ENCODE results near the gene MAPK14.
A peak's percentile ranks its signal among the peaks of the same experiment; 100 is the strongest.
"Not testable (repeated sequence)": the region's sequence is repeated elsewhere in the genome, so short reads cannot be mapped to it uniquely, and the experiment has no call there.

The MAPK14 gene

DNA sequence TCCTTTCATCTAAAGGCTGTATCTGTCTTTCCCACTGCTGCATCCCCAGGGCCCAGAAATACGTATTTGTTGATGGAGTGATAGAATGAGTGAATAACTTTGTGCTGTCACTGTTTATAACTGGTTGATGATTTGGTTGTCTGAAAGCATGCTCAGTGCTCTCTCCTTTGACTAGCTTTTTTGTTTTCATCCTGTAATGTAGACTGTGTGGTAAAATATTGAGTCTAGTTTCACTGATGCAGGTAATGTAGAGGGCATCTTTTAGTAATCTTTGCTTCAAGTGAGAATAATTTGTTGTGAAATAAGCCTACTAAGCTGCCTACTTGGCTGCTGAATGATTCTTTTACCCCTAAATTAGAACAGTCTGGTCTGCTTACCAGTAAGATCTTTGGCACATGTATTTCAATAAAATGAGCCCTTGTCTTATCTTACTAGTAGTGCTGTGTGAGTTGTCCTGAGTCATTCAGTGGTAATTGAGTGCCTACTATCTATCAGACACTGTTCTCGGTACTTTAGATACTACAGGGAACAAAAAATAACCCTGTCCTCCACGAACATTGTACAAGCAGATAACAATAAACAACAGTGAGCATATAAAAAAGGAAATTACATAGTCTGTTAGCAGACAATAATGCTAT is 39.9 kb downstream of the MAPK14 start:
- DNase-seq (ENCODE audit: insufficient read length, low spot score) (no peak), FAIRE-seq (no peak)

DNA sequence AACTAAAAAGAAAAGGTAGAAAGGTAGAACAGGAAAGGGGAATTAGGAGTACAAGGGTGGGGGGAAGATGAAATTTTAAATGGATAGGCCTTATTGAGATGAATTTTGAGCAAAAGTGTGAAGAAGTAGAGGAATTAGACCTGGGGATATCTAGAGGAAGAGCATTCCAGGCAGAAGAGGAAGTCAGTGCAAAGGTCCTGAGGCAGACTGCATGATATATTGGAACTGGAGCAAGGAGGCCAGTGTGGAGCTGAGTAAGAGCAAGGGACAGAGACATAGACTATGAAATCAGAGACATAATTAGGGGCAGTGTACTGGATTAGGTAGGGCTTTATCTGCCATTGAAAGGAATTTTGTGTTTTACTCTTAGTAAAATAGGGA is 40.4 kb downstream of the MAPK14 start:
- DNase-seq (ENCODE audit: insufficient read length, low spot score), result no peak
- no peak for FAIRE-seq

DNA sequence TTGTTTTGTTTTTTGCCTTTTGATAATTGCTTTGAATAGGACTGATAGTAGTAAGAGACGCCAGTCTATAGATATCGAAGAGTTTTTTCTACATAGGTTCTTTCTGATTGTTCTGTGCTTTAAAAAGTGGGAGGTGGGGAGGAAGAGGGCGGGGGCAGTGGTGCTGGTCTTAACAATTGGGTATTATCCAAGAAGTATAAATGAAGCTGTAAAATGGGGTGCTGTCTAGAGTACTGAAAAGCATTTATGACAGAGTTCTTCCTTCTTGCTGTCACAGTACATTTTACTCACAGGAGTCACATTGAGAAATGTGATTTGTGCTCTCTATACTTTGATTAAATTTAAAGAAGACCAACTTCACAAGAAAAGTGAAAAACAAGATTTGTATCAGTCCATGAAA is 41.0 kb downstream of the MAPK14 start:
- DNase-seq (ENCODE audit: insufficient read length, low spot score) (no peak), FAIRE-seq (no peak)

DNA sequence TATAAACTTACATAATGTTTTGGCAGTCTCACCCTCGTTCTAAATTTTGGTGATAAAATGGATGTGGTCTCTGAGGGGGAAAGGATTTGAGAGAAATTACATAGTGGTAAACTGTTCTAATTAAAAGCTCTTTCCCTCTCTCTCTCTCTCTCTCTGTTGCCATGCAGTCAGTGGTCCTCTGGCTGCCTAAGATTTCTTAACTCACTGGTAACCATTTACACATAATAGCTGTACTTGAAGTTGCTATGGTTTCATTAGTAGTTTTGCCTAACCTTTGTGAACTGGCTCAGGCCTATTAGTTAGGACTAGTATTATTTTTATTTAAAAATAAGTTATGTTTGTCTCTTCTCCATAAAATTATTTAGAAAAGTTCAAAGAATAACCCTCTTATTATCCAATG is 42.0 kb downstream of the MAPK14 start:
- no peak for DNase-seq (ENCODE audit: insufficient read length, low spot score)
- no peak for FAIRE-seq

DNA sequence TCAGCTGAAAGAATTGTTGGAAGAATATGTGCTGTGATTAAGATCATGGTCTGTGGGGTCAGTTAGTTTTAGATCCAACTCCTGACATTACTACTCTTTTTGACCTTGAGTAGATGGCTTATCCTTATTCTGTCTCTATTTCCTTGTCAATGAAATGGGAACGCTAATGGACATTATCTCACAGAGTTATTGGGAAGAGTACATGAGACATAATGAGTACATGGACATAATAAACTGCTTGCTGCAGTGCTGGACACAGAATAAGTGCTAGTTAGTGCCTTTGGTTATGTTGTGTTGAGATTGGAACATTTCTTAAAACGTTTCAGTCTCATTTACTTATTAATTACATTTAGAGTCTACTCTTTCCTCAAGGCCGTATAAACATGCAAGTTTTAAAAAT is 42.6 kb downstream of the MAPK14 start:
- no peak for FAIRE-seq
- no peak for DNase-seq (ENCODE audit: insufficient read length, low spot score)

DNA sequence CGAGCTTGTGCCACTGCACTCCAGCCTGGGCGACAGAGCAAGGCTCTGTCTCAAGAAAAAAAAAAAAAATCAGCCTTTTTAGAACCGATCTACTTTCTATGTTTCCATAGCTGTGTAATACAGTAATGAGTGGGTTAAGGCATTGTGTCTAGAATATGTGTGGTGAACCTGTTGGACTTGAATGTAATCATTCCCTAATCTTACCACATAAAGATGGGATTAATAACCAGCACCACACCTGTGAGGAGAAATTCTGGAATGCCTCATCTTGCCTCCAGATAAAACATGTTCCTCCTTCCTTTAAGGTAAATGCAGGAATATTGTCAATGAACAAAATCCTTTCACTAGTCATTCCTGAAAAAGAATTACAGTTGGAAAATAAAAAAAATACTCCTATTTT is 43.7 kb downstream of the MAPK14 start:
- FAIRE-seq, result no peak
- DNase-seq (ENCODE audit: insufficient read length, low spot score), result no peak

DNA sequence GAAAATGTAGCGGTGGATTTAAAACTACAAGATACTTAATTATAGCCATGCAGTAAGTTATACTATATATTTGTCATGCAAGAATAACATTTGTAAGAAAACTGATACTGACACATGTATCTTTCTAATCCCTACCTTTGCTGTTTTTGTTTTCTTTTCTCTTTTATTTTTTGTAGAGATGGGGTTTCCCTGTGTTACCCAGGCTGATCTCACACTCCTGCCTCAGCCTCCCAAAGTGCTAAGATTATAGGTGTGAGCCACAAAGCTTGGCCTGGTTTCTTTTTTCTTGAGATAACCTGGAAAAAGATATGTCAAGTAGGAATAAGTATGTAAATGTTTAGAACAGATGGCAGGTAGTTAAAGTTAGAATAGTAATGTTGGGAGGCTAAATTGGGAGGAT is 44.1 kb downstream of the MAPK14 start:
- DNase-seq (ENCODE audit: insufficient read length, low spot score), result no peak
- no peak for FAIRE-seq

DNA sequence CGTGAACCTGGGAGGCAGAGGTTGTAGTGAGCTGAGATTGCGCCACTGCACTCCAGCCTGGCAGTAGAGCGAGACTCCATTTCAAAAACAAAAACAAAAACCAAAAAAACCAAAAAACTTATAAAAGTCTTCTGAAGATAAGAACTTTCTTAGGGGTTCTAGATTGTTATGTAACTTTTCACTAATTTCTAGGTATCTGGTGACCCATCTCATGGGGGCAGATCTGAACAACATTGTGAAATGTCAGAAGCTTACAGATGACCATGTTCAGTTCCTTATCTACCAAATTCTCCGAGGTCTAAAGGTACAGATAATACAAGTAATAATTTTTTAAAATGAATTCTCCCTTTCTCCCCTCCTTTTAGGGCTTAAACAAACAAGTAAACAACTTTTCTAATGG is 45.1 kb downstream of the MAPK14 start:
- FAIRE-seq, result no peak
- DNase-seq (ENCODE audit: insufficient read length, low spot score), result no peak

DNA sequence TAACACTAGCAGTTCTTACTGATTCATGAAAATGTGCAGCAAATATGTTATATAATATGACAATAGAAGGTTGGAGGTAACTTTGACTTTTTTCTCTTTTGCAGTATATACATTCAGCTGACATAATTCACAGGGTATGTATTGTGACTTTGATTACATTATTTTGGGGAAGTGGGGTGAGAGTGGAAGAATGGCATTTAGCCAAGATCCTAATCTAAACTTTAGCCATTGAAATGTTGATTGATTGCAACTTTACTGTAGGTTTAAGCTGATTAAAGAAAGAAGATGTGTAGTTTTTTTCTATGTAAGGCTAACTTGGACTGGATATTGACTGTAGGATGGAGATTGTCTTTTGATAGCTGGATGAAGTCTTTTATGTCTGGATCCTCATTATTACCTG is 46.0 kb downstream of the MAPK14 start:
- DNase-seq (ENCODE audit: insufficient read length, low spot score), result no peak

DNA sequence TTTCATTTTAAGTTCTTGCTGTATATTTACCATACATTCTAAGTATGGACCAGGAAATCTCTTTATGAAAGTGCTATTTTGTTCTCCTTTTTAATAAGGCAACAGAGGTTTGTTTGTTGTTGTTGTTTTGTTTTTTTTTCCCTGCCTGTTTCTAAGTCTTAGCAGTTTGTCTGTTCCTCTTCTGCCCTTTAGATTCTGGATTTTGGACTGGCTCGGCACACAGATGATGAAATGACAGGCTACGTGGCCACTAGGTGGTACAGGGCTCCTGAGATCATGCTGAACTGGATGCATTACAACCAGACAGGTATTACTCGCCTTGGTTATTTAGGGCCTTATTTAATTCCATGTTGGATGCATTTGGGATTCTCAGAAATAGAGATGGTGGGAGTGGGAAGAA is 48.0 kb downstream of the MAPK14 start:
- no peak for DNase-seq (ENCODE audit: insufficient read length, low spot score)
- FAIRE-seq, result no peak

More for the DNA sequence above, 46.0 kb downstream of the MAPK14 start:
- no peak for FAIRE-seq

DNA sequence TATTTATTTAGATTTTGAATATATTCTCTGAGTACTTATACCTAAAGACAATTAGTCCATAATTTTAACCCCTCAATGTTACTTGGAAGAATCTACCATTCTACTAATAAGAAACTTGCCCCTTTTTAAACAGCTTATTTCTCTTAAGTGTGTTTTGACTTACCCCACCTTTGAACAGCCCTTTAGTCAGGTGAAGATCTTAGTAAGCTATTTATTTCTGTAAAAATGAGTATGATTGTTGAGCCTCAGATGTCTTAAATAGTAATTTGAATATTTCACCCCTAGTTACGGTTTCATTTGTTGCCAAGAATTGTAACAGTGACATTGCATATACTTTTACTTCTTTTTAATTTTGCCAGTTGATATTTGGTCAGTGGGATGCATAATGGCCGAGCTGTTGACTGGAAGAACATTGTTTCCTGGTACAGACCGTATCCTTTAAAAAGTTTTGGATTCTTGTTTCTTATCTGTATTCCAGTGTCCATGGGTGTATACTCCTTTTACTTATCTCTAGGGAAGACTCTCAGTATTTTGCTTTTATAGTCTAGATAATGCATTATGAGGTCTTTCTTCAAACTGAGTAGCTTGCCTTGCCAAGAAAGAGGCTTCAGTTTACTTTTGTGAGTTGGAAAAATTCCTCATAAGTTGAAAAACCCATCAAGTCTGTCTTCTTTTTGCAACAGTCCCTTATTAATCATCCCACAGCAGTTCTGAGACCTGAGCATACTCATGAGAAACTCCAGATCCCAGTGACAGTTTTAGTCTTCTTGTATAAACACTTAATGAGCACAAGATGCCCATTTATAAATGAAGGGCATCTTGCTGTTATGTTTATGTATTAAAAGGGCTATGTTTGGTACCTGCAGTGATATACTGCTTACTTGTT is 48.8 kb downstream of the MAPK14 start:
- DNase-seq (ENCODE audit: insufficient read length, low spot score) (no peak), FAIRE-seq (no peak)

DNA sequence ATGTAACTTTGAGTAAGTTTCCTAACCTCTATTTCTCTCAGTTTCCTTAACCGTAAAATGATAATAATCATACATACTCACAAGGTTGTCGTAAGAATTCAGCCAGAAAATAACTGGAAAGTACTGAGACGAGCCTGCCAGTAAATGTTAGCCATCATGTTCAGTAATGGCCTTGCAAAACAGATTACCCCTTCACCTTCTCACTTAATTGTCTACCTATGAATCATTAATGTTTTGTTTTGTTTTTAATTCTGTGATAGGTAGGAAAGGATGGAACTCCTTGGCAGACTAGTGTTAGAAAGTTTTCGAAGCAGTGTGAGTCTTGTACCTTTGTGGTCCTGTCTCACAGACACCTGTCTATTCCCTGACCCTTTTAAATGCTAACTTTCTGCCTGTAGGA is 50.6 kb downstream of the MAPK14 start:
- FAIRE-seq, result no peak

DNA sequence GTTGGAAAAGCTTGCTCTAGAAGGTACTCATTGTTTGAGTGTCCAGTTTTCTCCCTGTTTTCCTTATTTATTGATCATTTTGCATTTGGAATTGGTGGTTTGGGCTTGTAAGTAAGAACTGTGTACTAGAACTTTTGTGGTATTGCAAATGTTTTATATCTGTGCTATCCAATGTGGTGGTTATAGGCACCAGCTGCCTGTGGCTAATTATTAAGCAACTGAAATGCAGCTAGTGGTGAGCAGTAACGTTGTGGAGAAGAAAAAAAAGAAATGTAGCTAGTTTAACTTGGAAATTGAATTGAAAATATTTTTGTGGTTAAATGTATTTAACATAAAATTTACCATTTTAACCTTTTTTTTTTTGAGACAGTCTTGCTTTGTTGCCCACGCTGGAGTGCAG is 52.0 kb downstream of the MAPK14 start:
- no peak for DNase-seq (ENCODE audit: insufficient read length, low spot score)
- no peak for FAIRE-seq

More for the DNA sequence above, 50.6 kb downstream of the MAPK14 start:
- DNase-seq (ENCODE audit: insufficient read length, low spot score), result no peak

DNA sequence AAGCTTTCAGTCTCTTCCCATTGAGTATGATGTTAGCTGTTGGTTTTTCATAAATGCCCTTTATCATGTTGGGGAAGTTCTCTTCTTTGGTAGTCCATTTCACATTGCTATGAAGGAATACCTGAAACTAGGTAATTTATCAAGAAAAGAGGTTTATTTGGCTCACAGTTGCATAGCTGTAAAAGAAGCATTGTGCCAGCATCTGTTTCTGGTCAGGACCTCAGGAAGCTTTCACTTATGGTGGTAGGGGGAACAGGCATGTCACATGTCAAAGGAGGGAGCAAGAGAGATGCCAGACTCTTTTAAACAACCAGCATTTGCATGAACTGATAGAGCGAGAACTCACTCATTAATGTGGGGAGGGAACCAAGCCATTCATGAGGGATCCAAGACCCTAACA is 54.7 kb downstream of the MAPK14 start:
- FAIRE-seq, result no peak

DNA sequence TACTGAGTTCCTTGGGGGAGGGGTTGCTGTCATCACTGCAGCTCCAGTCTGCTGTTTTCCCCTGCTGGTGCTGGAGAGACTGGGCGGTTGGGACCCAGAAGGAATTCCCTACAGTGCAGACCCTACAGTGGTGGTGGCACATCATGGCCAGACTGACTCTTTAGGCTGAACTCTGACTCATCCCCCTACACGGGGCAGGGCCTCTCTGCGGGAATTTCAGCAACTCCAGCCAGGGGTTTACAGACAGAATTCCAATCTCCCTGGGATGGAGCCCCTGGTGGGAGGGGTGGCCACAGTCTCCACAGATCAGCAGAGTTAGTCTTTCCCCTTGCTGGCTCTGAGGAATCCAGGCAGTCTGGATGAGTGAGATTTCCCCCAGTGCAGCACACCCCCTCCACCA is 55.8 kb downstream of the MAPK14 start:
- no peak for FAIRE-seq
- DNase-seq (ENCODE audit: insufficient read length, low spot score), result no peak

More for the DNA sequence above, 54.7 kb downstream of the MAPK14 start:
- DNase-seq (ENCODE audit: insufficient read length, low spot score), result no peak

DNA sequence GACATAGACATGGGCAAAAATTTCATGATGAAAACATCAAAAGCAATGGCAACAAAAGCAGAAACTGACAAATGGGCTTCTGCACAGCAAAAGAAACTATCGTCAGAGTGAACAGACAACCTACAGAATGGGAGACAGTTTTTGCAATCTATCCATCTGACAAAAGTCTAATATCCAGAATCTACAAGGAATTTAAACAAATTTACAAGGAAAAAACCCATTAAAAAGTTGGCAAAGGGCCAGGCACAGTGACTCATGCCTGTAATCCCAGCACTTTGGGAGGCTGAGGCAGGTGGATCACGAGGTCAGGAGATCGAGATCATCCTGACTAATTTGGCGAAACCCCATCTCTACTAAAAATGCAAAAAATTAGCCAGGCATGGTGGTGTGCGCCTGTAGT is 60.6 kb downstream of the MAPK14 start:
- not testable (repeated sequence) for FAIRE-seq; DNase-seq (ENCODE audit: insufficient read length, low spot score)

DNA sequence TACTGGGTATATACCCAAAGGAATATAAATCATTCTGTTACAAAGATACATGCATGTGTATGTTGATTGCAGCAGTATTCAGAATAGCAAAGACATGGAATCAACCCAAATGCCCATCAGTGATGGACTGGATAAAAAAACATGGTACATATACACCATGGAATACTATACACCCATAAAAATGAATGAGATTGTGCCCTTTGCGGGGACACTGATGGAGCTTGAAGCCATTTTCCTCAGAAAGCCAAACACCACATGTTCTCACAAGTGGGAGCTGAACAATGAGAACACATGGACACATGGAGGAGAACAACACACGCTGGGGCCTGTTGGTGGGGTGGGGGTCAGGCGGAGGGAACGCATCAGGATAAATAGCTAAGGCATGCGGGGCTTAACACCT is 61.4 kb downstream of the MAPK14 start:
- no peak for DNase-seq (ENCODE audit: insufficient read length, low spot score)
- FAIRE-seq, result no peak

DNA sequence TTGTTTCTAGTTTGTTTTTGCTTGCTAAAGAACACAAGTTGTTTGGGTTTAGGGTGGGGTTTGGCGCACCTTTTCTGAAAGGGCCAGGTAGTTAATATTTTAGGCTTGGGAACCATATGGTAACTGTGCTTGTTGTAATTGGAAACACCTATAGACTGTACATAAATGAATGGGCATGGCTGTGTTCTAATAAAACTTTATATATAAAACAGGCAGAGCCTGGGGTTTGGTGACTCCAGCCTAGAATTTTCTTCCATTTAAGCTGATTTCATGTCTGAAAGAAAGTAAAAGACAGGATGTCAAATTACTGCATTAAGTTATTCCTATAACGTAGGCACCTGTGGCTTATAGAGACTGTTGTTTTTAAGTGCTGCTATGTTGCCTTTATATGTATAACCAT is 66.6 kb downstream of the MAPK14 start:
- DNase-seq (ENCODE audit: insufficient read length, low spot score) (no peak), FAIRE-seq (no peak)

DNA sequence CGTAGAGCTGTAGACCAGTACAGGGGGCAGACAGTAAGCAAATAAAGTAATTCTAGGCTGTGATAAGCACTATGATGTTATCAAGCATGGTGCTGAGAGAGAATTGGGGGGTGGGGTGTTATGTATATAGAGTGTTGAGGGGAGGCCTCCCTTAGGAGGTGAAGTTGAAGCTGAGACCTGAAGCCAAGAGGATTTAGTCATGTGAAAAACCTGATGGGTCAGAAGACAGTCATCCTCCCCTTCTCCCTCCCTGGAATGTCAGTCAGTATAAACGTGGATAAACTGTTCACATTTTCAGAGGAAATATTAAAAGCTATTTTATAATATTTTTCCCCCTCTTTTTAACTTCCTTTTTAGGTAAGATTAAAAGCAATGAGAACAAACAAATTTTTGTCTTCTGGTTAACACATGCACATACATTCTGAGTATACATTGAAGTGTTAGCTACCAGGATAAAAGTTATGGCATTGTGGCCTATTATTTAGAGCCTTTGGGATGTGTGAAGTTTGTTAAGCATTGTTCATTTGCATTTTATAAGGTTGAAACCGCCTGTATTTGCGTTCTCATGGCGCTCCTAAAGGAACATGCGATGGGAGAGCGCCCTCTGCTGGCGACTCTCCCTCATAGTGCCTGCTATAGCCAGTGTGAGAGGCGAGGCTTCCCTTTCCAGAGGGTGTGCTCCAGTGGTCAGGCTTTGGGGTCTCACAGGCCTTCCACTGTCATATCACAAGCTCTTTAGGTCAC is 67.3 kb downstream of the MAPK14 start:
- FAIRE-seq (peak; percentile 48), DNase-seq (ENCODE audit: insufficient read length, low spot score) (peak; percentile 65)

DNA sequence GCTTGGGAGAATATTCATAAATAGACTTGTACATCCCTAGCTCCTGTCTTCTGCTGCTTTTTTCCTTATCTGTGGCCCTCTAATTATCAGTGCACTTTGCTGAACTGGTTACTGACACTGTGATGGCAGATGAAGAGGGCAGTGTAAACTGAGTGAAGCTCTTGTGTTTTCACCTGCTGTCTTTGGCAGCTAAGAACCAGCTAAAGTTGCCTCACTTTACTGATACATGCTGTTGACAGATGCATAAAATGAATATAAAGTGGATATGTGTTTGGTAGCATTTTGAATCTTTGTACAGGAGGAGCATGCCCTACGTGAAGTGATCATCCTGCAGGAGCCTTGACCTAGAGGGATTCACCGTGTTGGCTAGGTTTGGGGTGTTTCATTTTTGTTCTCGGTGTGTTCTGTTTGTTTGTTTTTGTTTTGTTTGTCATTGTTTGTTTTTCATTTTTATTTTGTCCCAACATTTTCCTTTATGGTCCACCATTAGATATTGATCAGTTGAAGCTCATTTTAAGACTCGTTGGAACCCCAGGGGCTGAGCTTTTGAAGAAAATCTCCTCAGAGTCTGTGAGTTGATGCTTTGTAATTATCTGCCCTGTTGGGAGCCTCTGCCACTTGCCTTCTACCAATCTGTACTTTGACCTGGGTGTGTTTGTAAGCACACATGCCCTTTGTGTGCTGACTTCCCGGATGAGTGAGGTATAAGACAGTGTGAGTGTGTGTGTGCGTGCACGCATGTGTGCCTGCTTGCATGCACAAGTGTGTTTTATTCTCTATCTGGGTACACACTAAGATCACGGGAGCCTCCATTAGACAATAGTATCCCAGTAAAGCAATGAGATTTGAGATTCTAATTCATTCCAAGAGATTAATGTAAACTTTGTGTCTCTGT is 68.1 kb downstream of the MAPK14 start:
- FAIRE-seq, result no peak
- no peak for DNase-seq (ENCODE audit: insufficient read length, low spot score)
